NCI-H345 treated with DMSO at 0.1 percent for 48 hours (cell line): ENCODE measurements around the gene PFN1.

Experiments used
- DNase-seq: peaks from one replicate; lab custom pipeline; 2025; ENCODE audit not compliant: unreplicated experiment; lab: John Stamatoyannopoulos, UW

The PFN1 gene

DNA sequence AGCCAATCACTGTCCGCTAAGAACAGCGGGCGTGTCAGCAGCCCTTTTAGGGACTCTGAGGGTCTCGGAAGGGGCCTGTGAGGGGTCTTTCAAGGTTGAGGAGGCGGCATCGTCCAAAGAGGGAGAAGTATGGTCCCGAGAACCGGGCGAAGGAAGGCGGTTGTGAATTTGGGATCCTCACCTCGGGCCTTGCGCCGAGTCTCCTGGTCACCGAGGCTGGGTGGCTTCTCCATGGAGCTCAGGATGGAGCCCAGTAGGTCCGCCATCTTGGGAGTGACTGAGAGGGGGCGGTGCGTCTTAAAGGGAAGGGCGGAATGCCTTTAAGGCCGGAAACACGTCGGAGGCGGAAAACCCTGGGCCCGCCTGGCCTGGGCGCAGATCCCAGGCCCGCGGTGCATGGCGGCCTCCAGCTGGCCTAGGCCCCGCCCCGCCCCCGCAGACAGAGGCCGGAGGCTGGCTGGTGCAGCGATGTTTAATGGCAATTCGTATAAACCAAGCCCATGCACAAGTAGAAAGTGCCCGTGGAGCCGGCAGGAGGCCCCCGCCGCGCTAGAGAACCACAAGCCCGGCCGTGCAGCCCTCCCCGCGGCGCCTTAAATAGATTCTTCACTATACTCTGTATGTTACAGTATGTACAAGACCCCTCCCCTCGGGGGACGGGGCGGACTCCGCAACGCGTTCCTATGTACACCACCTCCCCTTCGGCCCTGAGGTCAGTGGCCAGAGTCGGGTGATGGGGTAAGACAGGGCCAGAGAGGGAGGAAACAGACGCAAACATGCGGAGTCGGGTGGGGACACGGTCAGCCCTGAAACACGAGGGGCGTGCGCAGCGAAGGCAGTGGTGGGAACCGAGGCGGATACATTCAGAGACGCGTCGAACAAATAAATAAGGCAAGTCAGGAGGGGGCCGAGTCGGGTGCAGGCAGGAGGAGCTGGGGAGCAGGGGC lies 19.5 kb upstream of the PFN1 start, which contains the start of gene SPAG7:
TSS of gene SPAG7 (minus strand) at position 279 of the 947 bp plus-strand sequence. CDS start at position 266, 13 bp downstream.
- DNase-seq = peak; percentile 85

DNA sequence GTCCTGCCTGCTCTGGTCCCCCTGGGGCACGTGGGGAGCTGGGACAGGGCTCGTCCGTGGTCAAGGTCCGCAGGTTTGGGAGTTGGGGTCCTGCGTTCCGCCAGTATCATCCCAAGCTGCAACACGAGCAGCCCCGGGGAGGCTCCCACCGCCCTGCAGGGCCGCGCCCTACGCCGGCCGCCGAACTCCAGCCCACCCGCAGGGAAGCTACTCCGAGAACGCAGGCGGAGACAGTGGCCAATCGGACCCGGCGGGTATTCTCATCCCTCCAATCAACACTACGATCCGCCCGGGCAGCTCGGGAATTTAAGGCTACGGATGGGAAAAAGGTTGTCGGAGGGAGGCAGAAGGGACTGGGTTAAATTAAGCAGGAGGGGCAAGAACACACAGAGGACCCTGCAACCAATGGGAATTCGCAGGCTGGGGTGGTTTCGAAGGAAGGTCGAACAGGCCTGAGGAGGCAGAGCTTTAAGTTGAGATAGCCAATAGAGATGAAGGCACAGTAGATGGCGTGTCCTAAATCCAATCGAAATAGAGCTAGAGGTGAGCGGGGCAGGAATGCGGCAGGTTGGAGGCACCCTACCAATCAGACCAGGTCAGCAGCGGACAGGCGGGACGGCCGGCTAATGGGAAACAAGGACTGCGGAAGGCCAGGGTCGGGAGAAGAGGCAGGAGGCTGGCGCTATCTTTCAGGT lies 18.7 kb upstream of the PFN1 start:
- peak; percentile 95 for DNase-seq

DNA sequence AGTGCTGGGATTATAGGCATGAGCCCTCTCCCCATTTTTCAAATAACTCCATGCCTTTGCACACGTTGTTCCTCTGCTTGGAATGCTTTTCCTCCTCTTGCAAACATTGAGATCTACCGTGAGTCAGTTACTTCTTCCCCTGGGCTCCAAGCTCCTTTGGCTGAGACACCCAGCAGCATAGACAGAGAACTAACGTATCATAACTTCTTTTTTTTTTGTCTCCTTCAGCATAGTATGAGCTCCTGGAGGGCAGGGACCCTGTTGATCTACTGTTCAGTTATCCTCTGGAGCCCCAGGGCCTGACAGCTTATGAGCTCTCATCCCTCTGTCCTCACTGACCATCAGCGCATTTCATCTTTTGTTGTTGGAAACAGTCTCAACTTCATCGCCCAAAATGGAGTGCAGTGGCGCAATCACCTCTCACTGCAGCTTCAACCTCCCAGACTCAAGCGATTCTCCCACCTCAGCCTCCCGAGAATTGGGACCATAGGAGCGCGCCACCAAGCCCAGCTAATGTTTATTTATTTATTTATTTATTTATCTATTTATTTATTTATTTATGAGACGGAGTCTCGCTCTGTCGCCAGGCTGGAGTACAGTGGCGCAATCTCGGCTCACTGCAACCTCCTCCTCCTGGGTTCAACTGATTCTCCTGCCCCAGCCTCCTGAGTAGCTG lies 17.1 kb upstream of the PFN1 start:
- no peak for DNase-seq

DNA sequence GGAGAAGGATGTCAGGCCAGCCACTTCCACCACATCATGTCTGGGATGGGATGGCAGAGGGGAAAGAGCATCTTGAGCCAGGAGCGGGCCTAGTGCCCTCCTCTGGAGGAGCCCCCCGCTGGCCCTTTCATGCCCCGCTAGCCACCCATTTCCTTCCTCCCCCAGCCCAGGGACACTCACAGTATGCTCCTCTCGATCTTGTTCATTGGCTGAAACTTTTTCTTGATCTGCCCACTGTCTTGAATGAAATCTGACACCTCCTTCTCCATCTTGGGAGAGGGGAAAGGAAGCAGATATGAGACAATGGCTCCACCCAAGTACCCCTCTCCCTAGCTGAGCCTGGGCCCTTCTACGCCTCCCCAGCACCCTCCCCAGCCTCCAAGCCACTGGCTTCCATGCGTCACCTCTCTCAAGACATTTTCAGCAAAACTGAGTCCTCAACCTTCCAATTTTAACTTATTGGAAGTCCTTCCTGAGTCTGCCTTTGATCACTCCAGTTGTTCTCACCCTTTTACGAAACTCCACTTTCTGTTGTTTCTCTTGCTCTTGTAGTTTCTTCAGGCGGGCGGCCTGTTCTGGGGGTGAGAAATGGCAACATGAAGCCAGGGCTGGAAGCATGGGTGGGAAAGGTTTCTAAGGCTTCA lies 12.1 kb upstream of the PFN1 start:
- DNase-seq = no peak

DNA sequence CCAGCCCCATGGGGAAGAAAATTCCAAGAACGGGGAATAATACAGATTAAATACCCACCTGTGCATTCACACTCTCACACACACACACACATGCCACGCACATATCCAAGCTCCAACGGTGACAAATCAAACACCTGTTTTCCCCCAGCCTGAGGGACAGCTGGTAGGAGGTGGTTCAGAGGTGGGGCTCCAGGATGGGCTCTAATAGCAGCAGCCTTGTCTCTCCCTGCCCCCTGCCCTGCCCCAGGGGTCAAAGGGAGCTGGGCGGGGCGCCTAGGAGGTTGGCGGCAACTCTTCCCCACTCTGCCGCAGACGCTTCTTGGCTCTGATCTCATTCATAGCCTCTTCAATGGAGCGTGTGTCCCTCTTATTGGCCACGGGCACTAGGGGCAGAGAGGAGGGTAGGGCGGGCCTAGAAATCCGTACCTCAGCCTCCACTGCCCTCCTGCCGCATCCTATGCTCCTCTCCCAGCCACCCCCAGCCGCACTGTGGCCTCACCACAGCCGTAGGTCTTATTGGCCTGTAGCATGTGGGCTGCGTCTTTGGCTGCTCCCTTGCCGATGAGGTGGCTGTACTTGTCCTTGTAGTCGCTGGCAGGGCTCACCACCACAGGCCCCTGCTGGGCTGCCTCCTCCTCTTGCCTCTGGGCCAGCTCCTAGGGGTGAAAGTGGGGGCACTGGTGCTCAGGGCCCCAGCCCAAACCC lies 11.1 kb upstream of the PFN1 start:
- DNase-seq = no peak

DNA sequence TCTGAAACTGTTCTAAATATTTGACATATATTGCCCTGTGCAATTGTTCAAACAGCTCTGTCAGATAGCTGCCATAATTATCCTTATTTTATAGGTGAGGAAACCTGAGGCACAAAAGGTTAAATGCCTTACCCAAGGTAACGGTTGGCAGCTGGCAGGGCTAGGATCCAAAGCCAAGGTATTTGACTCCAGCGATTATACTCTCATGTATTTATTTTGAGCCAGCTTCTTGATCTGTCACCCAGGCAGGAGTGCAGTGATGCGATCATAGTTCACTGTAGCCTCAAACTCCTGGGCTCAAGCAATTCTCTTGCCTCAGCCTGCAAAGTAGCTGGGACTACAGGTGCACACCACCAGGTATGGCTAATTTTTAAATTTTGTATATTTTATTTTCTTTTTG lies 9.8 kb upstream of the PFN1 start:
- DNase-seq = no peak

DNA sequence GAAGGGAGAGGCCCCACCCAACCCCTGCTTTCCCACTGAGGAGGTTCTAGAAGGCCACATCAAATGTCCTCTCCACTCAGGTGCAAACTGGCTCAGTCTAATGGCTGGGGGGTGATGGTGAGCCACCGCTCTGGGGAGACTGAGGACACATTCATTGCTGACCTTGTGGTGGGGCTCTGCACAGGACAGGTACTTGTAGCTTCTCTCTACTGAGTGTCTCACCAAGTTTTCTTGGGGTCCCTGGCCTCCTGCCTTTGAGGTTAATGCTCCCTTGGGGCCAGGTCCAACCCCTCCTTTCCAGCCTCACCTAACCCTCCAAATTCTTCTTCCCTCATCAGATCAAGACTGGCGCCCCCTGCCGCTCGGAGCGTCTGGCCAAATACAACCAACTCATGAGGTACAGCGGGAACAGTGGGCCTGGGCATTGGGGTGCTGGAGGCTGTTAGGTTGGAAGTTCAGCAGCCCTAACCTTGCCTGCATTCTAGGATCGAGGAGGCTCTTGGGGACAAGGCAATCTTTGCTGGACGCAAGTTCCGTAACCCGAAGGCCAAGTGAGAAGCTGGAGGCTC lies 8.2 kb upstream of the PFN1 start:
- DNase-seq = no peak

DNA sequence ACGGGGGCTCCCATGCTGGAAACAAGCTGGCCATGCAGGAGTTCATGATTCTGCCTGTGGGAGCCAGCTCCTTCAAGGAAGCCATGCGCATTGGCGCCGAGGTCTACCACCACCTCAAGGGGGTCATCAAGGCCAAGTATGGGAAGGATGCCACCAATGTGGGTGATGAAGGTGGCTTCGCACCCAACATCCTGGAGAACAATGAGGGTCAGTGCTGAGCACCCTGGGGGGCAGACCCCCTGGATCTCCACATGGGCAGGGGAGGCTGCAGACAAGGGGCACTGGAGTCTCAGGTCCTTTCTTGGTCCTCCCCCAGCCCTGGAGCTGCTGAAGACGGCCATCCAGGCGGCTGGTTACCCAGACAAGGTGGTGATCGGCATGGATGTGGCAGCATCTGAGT lies 6.8 kb upstream of the PFN1 start:
- DNase-seq = no peak

DNA sequence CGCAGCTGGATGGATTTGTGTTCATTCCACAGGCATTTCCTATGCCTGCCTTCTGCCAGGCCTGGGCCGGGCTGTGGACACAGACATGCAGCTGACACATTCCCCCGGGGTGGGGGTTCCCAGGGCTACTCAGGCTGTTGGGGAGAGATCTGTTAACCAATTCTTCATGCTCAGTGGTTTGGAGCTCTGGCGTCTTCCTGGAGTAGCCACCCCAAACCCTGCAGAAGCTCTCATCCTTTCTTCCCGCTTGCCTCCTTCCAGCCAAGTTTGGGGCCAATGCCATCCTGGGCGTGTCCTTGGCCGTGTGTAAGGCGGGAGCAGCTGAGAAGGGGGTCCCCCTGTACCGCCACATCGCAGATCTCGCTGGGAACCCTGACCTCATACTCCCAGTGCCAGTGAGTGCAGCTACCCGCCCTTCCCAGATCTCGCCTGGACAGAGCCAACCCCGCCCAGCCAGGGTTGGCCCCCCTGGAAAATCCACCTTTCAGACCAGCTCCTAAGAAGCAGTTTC lies 5.2 kb upstream of the PFN1 start:
- no peak for DNase-seq

DNA sequence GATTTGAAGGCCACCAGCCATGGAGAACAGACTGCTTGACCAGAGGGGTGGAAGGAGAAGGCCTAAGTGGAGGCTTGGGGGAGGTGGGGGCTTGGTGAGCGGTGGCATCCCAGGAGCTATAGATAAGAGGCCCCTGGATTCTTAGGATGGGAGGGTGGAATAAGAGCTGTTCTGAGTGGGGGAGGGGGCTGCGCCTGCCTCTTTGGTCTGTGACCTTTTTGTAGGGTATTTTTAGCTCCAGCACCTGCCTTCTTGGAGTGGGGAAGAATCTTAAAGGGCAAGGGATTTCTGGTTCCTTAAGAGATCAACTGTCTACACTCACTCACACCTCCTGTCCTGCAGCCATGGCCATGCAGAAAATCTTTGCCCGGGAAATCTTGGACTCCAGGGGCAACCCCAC lies 3.2 kb upstream of the PFN1 start:
- DNase-seq = no peak

DNA sequence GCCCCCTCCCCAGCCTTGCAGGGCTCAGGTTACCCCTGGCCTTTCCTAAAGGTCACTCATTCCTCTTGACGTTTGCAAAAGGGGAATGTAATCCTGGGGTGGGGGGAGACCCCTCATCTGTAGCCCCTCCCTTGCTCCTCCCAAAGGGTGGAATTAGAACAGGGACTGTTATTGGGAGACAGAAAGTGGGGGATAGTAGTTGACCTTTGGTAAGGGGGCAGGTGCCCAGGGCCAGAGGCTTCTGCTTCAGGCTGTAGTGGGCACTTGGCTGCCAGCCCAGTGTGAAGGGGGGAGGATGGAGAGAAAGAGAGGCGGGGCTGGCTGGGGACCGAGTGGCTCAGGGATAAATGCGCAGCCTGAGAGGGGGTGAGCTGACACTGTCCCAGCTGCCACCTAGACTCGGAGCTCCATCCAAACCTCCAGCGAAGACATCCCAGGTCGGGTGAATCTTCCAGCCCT lies 2.4 kb upstream of the PFN1 start, which contains the start of gene ENO3:
TSS of gene ENO3 (plus strand) at position 374 of the 459 bp plus-strand sequence. CDS start 711 bp downstream, outside the sequence.
- no peak for DNase-seq

DNA sequence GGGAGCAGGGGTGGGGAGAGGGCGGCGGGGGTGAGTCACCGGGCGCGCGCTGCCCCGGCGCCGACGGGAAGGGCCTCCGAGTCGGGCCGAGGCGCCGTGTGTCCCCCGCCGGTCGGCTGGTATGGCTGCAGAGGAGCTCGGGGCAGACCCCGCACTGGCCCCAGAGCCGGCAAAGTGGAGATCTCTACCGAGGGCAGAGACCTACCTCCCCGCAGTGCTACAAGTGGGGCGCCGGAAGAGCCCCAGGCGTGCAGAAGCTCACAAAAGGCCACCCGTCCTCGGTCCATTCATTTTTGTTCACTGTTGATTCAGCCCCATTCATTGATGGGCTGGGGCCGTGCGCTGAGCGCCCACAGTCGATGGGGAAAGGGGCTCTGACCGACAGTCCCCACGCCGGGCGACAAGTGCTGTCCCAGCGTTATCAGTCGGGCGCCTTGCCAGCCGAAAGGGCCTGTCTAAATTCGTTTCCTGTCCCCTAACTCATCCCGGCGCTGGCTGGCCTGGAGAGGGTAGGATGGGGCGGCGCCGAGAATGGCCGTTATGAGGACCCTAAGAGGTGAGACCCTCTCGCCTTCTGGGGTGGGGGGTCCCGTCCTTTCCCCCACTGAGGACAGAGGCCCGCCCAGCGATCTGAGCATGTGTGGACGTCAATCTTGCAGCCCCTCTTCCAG lies 1.9 kb upstream of the PFN1 start:
- no peak for DNase-seq

DNA sequence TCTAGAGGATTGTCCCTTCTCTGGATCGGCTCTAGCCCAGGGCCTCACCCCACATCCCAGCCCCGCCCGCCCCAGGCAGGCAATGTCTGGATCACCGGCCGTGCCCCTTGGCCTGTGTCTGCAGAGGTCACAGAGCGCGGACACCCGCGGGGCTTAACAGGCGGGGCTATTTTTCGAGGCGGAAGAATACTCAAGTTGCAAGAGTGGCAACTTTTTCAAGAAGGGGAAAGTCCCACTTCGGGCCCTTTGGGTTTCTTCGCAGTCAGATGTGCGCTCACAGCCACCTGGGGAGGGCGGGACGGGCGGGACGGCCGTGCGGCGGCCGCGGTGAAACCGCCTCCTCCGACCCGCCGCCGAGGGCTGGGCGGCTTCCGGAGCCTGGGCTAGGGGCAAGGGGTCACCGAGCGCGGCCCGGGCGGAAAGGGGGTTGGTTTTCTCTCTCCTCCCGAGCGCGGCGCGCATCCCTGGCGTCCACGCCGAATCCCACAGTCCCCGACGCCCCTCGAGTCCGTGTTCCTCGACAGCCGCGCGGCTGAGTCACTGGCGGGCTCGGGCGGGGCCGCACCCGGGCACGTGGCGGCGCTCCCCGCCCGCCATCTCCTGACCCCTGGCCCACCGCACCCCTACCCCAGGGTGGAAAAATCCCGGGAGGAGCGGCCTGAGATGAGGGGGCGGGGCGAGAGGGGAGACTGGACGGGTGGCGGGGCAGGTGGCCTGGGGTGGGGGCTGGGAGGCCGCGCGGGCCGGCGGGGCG lies 1.2 kb upstream of the PFN1 start:
- DNase-seq = no peak

DNA sequence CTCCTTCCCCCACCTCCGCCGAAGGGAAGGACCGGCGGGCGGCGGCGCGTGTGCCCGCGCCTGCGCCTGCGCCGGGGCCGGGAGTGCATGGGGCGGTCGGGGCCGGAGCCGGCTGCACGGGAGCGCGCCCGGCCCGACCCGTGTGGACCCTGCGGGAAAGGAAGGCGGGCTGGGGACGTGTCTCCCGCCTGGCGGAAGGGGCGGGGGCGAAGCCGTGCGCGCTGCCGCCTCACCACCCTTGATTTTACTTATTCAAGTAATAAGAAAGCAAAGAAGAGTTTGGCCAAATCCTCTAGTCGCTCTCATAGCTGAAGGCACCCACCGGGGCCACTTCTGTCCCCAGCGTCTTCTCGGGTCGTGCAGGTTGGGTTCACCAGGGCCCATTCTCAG lies 596 bp upstream of the PFN1 start:
- peak; percentile 50 for DNase-seq

DNA sequence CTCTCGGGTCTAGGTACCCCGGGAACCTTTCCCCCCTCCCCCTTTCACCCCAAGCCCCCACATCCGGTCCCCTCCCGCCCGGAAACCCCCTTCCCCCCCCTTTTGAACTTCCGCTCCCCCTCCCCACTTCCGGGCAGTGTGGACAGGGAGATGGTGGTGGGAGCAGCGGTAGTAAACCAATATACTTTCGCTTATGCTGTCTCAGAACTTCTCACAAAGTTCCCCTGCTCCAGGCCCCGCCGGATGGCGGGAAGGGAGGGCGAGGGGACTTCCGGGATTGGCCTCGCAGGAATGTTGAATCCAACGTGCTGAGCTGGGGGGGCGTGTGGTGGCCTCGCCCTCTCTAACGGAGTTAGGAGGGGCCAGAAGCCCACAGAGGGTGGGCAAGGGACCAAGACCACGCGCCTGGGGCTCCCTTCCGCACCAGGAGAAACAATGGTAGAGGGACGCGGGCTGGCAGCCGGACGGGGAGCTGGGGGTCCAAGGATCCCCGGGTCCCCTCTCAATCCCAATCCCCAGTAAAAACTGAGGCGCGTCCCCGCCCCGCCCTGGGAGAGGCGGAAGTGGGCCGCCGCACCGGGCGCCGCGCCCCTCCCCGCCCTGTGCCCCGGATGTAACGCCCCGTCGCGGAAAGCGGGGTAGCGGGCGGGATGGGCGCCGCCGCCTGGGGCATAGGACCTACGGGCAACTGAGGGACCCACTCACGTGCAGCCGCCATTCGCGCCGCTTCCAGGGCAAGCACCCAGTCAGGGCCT lies 742 bp downstream of the PFN1 start:
- no peak for DNase-seq

DNA sequence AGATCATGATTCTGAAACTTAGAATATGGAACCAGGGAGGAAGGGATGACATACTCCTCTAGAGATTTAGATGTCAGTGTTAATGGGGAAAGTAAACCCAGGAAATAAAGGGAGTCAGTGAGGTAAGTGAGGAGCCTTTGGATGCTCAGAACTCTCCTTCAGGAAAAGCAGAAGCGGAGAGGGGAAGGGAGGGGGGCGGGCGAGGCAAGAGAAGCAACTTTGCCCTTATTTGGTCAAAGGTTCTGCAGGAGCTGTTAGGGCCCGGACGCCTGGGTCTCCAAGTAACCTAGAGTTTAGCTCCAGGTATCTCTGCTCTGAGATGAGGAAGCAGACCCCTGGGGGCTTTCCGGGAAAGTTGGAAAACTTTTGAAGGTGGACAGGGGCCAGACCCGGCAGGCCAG lies 1.3 kb downstream of the PFN1 start:
- DNase-seq = no peak

DNA sequence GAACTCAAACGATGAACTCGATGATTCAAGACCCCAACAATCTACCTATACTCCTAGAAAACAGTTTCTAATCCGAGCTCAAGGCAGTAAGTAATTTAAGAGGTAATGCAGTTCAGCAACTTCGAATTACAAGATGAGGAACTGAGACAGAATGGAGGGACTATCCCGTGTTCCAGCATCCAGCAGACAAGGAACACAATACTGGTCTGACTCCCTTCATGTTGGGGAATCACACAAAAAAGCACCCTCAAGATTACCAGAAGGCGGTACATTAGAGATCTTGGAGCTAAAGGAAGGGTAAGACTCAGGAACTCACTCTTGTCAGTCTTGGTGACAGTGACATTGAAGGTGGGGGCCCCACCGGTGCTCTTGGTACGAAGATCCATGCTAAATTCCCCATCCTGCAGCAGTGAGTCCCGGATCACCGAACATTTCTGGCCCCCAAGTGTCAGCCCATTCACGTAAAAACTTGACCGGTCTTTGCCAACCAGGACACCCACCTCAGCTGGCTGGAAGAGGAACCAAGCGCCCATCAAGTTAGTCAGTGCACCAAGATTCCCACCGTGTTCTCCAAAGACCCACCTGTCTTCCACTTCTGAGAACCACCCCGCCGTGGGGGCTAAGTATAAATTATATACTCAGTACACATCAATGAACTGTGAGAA lies 1.9 kb downstream of the PFN1 start:
- DNase-seq = no peak
